NCI-H2196 treated with DMSO at 0.1 percent for 48 hours (cell line): ENCODE results near the gene EVI2A.

Experiments used
- DNase-seq: peaks from one replicate; lab custom pipeline; 2025; ENCODE audit not compliant: unreplicated experiment; lab: John Stamatoyannopoulos, UW

The EVI2A gene

GRCh38 chr17:31279401-31279800 is 42.0 kb downstream of the EVI2A start:
- DNase-seq: no peak

- no peak for DNase-seq
These were observed 46.3 kb downstream of the EVI2A start for GRCh38 chr17:31275116-31275515.

- no peak for DNase-seq
These were observed 47.2 kb downstream of the EVI2A start for GRCh38 chr17:31274252-31274651.

GRCh38 chr17:31273516-31273915 is 47.9 kb downstream of the EVI2A start:
- no peak for DNase-seq

- DNase-seq: no peak
These were observed 48.6 kb downstream of the EVI2A start for GRCh38 chr17:31272803-31273202.

GRCh38 chr17:31272236-31272635 is 49.2 kb downstream of the EVI2A start:
- DNase-seq: no peak

- no peak for DNase-seq
These were observed 51.8 kb downstream of the EVI2A start for GRCh38 chr17:31269578-31269983.

GRCh38 chr17:31269036-31269577 is 52.3 kb downstream of the EVI2A start:
- no peak for DNase-seq
